Measurements from ENCODE around the gene GEMIN4.
"Not testable (repeated sequence)": the region's sequence is repeated elsewhere in the genome, so short reads cannot be mapped to it uniquely, and the experiment has no call there.

Gene GEMIN4

GRCh38 chr17:752002-752619 is at the start of gene GEMIN4:
GEMIN4 (minus strand) TSS chr17:752264; CDS start chr17:752142, 122 bp downstream.
- DNase-seq, result peak; percentile 98

- no peak for DNase-seq
These were observed 49.6 kb upstream of the GEMIN4 start for GRCh38 chr17:801660-802059.

GRCh38 chr17:800446-801242 is 48.6 kb upstream of the GEMIN4 start:
- no peak for DNase-seq

DNA sequence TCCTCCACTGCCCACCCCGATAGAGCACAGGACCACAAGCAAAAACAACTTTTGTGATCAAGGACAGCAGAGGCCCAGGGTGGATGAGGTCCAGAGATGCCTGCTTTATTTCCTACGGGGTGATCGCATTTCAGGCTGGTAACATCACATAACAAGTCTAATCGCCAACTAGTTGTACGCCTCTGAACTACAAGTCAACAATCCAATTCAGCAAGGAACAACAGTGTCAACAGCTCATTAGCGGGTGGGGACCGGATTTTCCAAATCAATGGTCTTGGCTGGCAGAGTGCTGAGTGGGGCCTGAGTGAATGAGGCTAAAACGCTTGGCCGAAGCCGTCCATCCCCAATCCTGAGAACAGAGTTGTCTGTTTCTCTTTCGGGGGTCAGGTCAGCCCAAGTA is 47.2 kb upstream of the GEMIN4 start:
- DNase-seq, result no peak

DNA sequence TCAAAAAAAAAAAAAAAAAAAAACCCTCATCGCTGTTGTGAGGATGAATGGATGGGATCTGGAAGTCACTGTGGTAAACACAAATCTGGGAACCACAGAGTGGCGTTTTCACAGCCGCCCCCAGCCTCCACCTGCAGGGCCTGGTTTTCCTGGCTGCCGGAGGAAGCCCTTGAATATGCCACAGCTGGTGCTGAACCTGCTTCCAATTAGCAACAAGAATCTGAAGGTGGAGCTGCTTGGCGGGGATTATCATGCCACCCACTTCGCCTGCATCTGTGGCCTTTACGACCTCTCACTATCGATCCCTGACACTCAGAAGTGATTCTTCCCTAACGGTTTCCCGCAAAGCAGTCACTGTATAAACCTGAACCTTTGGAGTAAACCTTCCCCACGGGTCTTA is 46.2 kb upstream of the GEMIN4 start:
- no peak for DNase-seq

DNA sequence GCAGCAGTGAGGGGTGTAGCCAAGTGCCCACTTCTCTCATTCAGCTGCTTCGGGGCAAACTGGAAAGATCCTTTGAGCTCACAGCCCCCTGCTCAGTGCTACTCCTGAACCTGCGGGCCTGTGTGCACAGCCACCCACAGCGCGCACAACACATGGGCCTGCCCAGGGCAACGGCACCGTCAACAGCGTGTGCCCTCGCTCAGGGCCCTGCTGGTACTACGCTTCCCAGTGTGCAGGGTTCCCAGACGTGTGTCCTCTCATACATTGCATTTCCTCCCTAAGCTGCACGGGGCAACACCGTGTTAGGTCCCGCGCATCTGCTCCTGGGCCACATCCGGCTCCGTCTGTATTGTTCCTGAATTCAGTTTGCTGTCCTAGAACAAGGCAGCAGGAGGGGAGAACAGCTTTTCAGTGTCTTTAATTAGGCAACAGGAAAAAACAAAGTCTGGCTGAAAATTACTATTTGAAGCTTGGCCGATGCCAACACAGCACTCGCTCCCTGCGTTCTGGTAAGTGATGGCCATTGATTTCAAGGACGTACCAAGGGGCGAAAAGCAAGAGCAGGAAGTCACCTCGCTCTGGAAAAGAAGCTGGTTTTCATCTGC is 45.3 kb upstream of the GEMIN4 start:
- DNase-seq, result no peak

DNA sequence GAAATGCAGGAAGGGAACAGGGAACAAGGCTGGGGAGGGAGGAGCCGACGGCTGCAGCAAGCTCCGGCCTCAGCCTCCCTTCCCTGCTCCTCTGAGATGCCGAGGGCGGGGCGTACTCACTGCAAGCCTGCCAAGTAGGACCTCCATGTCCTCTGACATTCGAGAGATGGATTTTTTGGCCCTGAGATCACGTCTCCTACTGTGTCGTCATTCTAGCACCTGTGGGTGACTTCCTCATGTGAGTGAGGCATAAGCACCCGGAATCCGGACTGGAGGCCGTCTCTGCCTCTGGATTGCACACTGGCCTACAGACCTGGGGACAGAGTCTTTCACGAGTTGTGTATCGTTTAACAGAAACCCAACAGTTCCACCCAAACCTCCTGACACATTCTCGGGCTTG is 44.5 kb upstream of the GEMIN4 start:
- DNase-seq, result no peak

DNA sequence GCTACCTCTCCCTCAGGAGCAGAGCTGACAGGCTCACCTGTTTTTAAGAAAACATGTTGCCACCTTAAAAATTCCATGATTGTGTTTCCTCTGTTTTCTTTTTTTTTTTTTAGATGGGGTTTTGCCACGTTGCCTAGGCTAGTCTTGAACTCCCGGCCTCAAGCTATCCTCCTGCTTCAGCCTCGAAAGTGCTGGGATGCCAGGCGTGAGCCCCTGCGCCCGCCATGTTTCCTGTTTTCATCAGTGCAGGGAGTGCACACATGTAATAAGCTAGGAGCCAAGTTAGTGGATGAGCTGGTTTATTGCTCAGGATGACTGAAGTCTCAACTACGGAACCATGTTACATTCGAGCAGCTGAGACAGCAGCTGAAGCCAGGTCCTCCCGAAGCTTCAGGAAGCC is 43.7 kb upstream of the GEMIN4 start:
- DNase-seq, result no peak

DNA sequence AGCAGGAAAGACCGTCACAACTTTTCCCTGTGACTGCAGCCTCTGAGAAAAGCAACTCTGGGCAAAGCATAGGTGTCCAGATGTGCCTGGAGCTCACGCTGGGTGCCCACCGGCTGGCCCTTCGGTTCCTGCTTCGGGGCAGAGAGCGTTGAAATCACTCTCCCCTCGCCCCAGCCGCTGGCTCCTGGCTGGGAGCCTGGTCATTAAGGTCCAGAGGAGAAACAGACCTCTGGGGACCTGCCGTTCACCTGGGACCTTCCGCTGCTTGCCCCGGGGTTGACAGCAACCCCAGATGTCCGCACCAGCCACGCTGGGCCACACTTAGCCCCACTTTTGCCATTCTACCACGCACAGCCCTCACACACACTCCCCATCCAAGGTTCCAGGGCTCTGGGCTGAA is 43.2 kb upstream of the GEMIN4 start:
- DNase-seq, result no peak

DNA sequence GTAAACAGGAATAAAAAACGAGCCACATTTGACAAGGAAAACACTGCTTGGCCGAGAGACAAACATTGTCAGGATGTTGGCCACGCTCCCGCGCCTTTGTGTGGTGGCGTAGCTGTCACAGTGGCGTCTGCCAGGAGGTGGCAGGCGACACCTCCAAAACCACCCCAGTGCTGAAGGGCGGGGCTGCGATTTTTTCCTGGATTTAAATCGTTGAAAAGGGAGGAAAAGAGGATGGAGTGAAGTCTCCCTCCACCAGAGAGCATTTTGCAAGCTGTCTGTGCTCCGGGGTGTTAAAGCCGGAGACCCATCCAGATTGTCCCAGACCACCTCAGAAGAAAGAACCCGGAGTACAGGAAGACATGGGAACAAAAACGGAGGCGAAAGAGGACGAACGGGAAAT is 42.8 kb upstream of the GEMIN4 start:
- DNase-seq, result peak; percentile 12

DNA sequence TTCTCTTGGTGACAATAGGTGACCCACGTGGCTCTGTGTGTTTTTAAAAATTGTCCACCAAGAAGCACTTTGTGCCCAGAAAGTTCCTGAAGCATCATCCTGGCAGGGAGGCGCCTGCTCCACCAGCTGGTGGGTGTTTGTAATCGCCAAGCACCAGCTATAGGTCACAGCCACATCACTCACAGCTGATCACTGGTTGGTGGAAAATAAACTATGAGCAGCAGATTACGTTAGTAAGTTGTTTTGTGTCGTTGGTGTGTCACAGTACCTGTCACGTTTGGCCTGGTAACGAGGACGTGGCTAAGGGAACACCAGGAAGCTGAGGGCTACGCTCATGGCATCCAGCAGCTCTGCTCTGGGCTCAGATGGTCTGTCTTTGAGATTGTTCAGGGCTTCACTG is 40.2 kb upstream of the GEMIN4 start:
- no peak for DNase-seq

GRCh38 chr17:791829-792228 is 39.8 kb upstream of the GEMIN4 start:
- DNase-seq, result no peak

- not testable (repeated sequence) for DNase-seq
These were observed 38.8 kb upstream of the GEMIN4 start for GRCh38 chr17:790874-791247.

DNA sequence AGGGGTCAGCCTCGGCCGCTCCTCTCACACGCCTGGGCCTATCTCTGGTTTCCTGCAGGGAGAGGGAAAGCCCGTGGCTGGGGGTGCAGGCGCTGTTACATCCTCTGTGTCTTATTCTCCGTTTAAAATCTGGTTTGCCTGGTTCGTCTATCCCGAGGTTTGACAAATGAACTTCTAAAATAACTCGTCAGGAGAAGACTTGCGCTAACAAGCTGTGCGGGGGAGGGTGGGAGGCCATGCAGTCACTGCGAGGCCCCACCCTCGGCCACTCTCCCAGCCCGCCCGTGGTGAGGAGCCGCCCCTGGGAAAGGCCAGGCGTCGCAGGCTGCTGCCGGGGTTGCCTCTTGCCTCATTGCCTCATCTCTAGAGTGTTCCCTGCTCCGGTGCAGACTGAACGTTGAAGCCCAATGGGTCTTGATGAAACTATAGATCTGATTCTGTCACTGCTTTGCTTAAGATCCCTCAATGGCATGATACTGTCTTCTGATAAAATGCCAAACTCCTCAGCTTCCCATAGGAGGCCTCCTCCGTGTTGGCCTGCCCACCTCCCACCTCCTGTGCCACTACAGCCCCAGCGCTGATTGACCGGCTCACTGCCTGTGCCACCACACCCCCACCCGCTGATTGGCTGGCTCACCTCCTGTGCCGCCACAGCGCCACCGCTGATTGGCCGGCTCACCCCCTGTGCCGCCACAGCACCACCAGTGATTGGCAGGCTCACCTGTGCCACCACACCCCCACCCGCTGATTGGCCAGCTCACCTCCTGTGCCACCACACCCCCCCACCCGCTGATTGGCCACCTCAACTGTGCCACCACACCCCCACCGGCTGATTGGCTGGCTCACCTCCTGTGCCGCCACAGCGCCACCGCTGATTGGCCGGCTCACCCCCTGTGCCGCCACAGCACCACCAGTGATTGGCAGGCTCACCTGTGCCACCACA is 38.1 kb upstream of the GEMIN4 start:
- not testable (repeated sequence) for DNase-seq

GRCh38 chr17:789160-789840 is 37.2 kb upstream of the GEMIN4 start:
- DNase-seq, result no peak

GRCh38 chr17:788551-788950 is 36.5 kb upstream of the GEMIN4 start:
- no peak for DNase-seq

- DNase-seq, result no peak
These were observed 35.7 kb upstream of the GEMIN4 start for GRCh38 chr17:787641-788221.

GRCh38 chr17:785901-786300 is 33.8 kb upstream of the GEMIN4 start:
- not testable (repeated sequence) for DNase-seq

GRCh38 chr17:784143-784542 is 32.1 kb upstream of the GEMIN4 start:
- DNase-seq, result no peak

GRCh38 chr17:781805-782731 is 30.0 kb upstream of the GEMIN4 start, which contains the start of the genes GLOD4 and MRM3:
GLOD4 (minus strand) TSS chr17:782280; CDS start chr17:782255, 25 bp downstream.
MRM3 (plus strand) TSS chr17:782353; CDS start chr17:782379, 26 bp downstream.
- DNase-seq, result peak; percentile 93

DNA sequence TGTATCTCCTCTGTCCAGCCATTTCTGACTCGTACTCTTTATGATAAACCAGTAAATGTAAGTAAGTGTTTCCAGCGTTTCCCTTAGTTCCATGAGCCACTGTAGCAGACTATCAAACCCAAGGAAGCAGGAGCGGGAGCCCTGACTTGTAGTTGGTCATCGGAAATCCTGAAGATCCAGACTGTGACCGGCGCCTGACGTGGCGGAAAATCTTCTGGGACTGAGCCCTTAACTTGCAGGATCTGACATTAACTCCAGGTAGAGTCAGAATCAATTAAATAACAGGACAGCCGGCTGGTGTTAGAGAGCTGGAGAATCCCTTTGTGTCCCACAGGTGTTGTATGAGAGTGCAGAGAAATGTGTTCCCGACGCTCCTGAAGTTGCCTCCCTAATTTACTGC is 26.0 kb upstream of the GEMIN4 start:
- DNase-seq, result no peak
